ENCODE data around the gene SLC2A8. TPM values are rescaled to one million over a fixed set of nuclear protein-coding genes. Genes with fewer than 3 reads are reported as not detected.

The SLC2A8 gene
- total and polyA plus RNA-seq, 12 donors, result 17.1 to 121 (median 62.0) TPM

DNA sequence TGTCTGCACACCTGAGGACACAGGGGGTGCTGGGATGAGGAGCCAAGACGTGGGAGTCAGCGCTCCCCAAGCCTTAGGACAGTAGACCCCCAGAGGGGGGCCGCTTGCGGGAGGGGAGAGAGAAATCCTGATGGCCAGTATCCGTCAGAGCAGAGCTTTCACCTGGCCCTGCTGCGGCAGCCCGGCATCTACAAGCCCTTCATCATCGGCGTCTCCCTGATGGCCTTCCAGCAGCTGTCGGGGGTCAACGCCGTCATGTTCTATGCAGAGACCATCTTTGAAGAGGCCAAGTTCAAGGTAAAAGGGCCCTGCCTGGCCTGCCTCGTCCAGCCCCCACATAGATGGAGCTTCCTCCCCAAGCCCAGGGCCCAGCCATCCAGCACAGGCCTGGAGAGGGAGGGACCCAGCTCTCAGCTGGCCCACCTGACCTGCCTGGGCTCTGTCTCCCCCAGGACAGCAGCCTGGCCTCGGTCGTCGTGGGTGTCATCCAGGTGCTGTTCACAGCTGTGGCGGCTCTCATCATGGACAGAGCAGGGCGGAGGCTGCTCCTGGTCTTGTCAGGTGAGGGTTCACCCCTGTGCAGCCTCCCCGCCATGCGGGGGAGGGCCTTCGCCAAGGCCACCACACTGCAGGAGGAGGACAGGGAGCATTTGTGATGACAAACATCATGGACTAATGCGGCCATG is 6.7 kb downstream of the SLC2A8 start:
- Histone ChIP-seq H3K4me3 (no peak overlapping the region), H3K9me3 (replicated peaks in 1 of 3) (no peaks in the 10 kb centered on the region), H3K36me3 (replicated peaks in 1 of 2) (peaks cover 0 to 57% of the 10 kb centered on the region in 2 donors), H3K27ac (no peak overlapping the region), H3K4me1 (replicated peaks in 1 of 2) (peaks cover 3 to 20% of the 10 kb centered on the region in 2 donors), H3K27me3 (no peaks in the 10 kb centered on the region)
- no peak for TF ChIP-seq POLR2A (IDR thresholded peaks at IDR 0.05)
- TF ChIP-seq, protein P1, sequence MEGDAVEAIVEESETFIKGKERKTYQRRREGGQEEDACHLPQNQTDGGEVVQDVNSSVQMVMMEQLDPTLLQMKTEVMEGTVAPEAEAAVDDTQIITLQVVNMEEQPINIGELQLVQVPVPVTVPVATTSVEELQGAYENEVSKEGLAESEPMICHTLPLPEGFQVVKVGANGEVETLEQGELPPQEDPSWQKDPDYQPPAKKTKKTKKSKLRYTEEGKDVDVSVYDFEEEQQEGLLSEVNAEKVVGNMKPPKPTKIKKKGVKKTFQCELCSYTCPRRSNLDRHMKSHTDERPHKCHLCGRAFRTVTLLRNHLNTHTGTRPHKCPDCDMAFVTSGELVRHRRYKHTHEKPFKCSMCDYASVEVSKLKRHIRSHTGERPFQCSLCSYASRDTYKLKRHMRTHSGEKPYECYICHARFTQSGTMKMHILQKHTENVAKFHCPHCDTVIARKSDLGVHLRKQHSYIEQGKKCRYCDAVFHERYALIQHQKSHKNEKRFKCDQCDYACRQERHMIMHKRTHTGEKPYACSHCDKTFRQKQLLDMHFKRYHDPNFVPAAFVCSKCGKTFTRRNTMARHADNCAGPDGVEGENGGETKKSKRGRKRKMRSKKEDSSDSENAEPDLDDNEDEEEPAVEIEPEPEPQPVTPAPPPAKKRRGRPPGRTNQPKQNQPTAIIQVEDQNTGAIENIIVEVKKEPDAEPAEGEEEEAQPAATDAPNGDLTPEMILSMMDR (IDR thresholded peaks at IDR 0.05), result no peak
- DNase-seq, result no peak
- WGBS, 4 donors, result 87 to 91% (median 88%) methylated on average over 5 to 22 of the region's 22 CpGs
- intact Hi-C loops (cut with DNase I), result no loop called here

GRCh38 chr9:127404631-127405030 is 7.7 kb downstream of the SLC2A8 start:
- 92 to 93% (median 93%) methylated on average over 11 to 23 of the region's 23 CpGs; no CpG with 5 or more reads in 1 of the 4 donors for WGBS, 4 donors
- H3K9me3 ChIP-seq (replicated peaks in 1 of 3), result no peaks in the 10 kb centered on the region

DNA sequence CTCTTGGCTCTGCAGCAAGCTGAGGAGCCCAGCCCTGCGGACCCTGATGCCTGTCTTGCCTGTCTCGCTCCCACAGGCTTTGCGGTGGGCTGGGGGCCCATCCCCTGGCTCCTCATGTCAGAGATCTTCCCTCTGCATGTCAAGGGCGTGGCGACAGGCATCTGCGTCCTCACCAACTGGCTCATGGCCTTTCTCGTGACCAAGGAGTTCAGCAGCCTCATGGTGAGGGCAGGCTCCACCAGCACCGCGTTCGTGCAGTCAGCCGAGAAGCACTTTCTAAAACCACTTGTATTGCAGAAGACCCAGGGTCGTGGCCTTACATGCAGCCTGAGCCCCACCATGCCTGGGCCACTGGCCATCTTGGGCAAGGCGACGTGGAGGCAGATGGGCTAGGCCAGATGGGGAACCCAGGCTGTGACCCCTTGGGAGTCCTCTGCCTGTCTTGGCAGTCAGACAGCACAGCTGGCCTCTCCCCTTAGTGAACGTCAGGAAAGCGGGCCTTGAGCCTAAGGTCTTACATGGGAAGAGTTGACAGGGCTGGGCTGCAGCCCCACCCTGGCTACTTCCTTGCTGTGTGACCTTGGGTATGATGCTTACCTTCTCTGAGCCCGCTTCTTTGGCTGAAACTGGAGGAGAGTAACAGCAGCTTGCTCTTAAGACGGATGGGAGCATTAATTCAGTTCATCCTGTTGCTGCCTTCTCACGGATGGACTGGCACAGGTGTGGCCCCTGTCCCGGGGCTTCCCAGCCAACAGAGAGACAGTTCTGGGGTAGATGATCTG is 8.6 kb downstream of the SLC2A8 start:
- 88 to 90% (median 89%) methylated on average over 9 to 20 of the region's 20 CpGs for WGBS, 4 donors
- peaks cover 0 to 50% of the 10 kb centered on the region in 2 donors for H3K36me3 ChIP-seq (replicated peaks in 1 of 2)
- H3K4me3 ChIP-seq, result no peak overlapping the region
- TF ChIP-seq, protein P1 (IDR thresholded peaks at IDR 0.05), result no peak
- no peak for TF ChIP-seq POLR2A (IDR thresholded peaks at IDR 0.05)
- no peaks in the 10 kb centered on the region for H3K27me3 ChIP-seq
- DNase-seq, result peak in 1 of 7 donors; percentile 17
- peak overlapping the region in 1 of 5 donors; percentile 8 for H3K27ac ChIP-seq
- intact Hi-C loops (cut with DNase I), result no loop called here
- peaks cover 0 to 15% of the 10 kb centered on the region in 2 donors for H3K4me1 ChIP-seq (replicated peaks in 1 of 2)
- no peaks in the 10 kb centered on the region for H3K9me3 ChIP-seq (replicated peaks in 1 of 3)

More at GRCh38 chr9:127404631-127405030, 7.7 kb downstream of the SLC2A8 start:
- TF ChIP-seq POLR2A (IDR thresholded peaks at IDR 0.05), result no peak
- TF ChIP-seq, protein P1 (IDR thresholded peaks at IDR 0.05), result no peak
- no peaks in the 10 kb centered on the region for H3K27me3 ChIP-seq
- H3K4me3 ChIP-seq, result no peak overlapping the region
- H3K36me3 ChIP-seq (replicated peaks in 1 of 2), result peaks cover 0 to 57% of the 10 kb centered on the region in 2 donors
- DNase-seq, result peak in 1 of 7 donors; percentile 15
- H3K4me1 ChIP-seq (replicated peaks in 1 of 2), result peaks cover 0 to 15% of the 10 kb centered on the region in 2 donors
- intact Hi-C loops (cut with DNase I), result no loop called here
- no peak overlapping the region for H3K27ac ChIP-seq

- H3K9me3 ChIP-seq (replicated peaks in 1 of 3), result no peaks in the 10 kb centered on the region
- H3K27ac ChIP-seq, result peak overlapping the region in 4 of 5 donors; percentile 11 to 72 (median 54)
- H3K27me3 ChIP-seq, result no peaks in the 10 kb centered on the region
- intact Hi-C loops (cut with DNase I), result no loop called here
- no peak for TF ChIP-seq POLR2A (IDR thresholded peaks at IDR 0.05)
- TF ChIP-seq, protein P1 (IDR thresholded peaks at IDR 0.05), result no peak
- WGBS, 4 donors, result 69 to 80% (median 78%) methylated on average over 12 to 13 of the region's 13 CpGs
- peaks cover 0 to 15% of the 10 kb centered on the region in 2 donors for H3K4me1 ChIP-seq (replicated peaks in 1 of 2)
- no peak overlapping the region for H3K4me3 ChIP-seq
- no peak for DNase-seq
- H3K36me3 ChIP-seq (replicated peaks in 1 of 2), result peaks cover 0 to 38% of the 10 kb centered on the region in 2 donors
These were observed 10.0 kb downstream of the SLC2A8 start for GRCh38 chr9:127406799-127407491.

Measured in adrenal gland (tissue), 12 donors.